Gastrocnemius medialis (tissue), 4 donors: ENCODE results near the gene CTCF. TPM values are rescaled to one million over a fixed set of nuclear protein-coding genes. Genes with fewer than 3 reads are reported as not detected.

Experiments used
- ATAC-seq, 2 donors: fragments of 150-250 bp; one replicate each; pipeline ENCODE4 v1.9.1; 2016
- DNase-seq, 2 donors: peaks; one replicate each; pipeline ENCODE4 v3.0.0-alpha.2; 2019
- H3K27ac ChIP-seq, 4 donors: fragments of 200-600 bp; sonication (generic); 1 replicate in 1 of 4; 2 replicates in 3 of 4; pipeline ENCODE4 v1.5.1; 2016 to 2018; ENCODE audit warnings: mild to moderate bottlenecking in 2 of 4, moderate library complexity in 1 of 4
- H3K27me3 ChIP-seq, 3 donors: fragments of 200-600 bp; sonication (generic) in 2 of 3; 1 replicate in 1 of 3; 2 replicates in 2 of 3; pipeline versions ENCODE4 v1.5.1 to v1.6.0; 2016 to 2019; ENCODE audit warnings: mild to moderate bottlenecking in 1 of 3, moderate library complexity in 1 of 3
- H3K36me3 ChIP-seq, 2 donors: fragments of 200-600 bp; sonication (generic) in 1 of 2; one replicate each; pipeline ENCODE4 v1.5.1; 2017 to 2018
- H3K4me1 ChIP-seq, 2 donors: fragments of 200-600 bp; sonication (generic) in 1 of 2; one replicate each; pipeline ENCODE4 v1.5.1; 2016 to 2017; ENCODE audit warnings: mild to moderate bottlenecking in 2 of 2
- H3K4me3 ChIP-seq, 4 donors: fragments of 200-600 bp; sonication (generic) in 3 of 4; 1 replicate in 1 of 4; 2 replicates in 3 of 4; pipeline ENCODE4 v1.5.1; 2016 to 2019; ENCODE audit warnings: mild to moderate bottlenecking in 2 of 4
- H3K9me3 ChIP-seq, 3 donors: fragments of 200-600 bp; sonication (generic) in 2 of 3; 1 replicate in 1 of 3; 2 replicates in 2 of 3; pipeline ENCODE4 v1.5.1; 2016 to 2019
- CTCF ChIP-seq, 5 experiments: fragments of 450-650 bp in 3 of 5; fragments of 200-600 bp in 2 of 5; sonication (generic) in 2 of 5; IDR thresholded peaks in 4 of 5; conservative IDR thresholded peaks in 1 of 5; 1 replicate in 4 of 5; 2 replicates in 1 of 5; pipeline ENCODE4 v1.5.1; 2016 to 2019; ENCODE audit warnings: antibody characterized with exemption in 5 of 5, mild to moderate bottlenecking in 3 of 5, moderate library complexity in 3 of 5
- POLR2A ChIP-seq, 2 donors: fragments of 450-650 bp; IDR thresholded peaks; one replicate each; pipeline ENCODE4 v1.6.1; 2017; ENCODE audit warnings: antibody characterized with exemption in 2 of 2, mild to moderate bottlenecking in 2 of 2, moderate library complexity in 2 of 2
- in situ Hi-C, 4 donors: fragments of 200-750 bp; cut with MboI; loops; one replicate each; pipeline versions ENCODE4 v1.15.0 to v1.8.0; 2017; ENCODE audit warnings: low sequenced_read_pairs in 4 of 4
- intact Hi-C: fragments of 100-400 bp; cut with DNase I; formaldehyde crosslinking; loops from one replicate; pipeline ENCODE4 v1.15.1; 2023; ENCODE audit warnings: low total_unique reads
- total RNA-seq, 4 donors: library from RNA; depleted of rRNA; stranded (reverse); fragments of >200 nt; gene quantifications; one replicate each; pipeline versions ENCODE4 v1.1.0 to v1.2.3, GENCODE V29; 2016

CTCF gene
- total RNA-seq, 4 donors from 2014 or later, result 25.9 to 35.9 (median 30.3) TPM

DNA sequence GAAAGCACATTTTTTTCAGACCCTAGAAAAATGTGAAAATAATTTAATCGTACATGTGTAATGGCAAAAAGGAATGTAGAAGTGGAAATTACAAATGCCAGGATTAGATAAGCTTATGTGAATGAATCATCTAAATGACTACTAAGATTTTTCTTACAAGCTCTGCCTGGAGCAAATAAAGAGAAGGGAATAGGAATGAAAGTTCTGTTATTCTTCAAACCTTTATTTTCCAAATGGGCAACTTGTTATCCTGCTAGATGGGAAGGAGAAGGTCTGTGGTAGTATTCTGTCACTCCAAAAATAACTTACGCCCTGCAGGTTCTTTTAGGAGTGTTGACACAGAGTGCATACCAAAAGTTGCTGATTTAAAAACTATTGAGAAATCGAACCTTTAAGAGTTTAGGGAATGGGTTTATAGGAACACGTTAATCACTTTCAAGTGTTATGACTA, 9.7 kb downstream of the CTCF start:
- ATAC-seq, result no peak
- H3K27ac ChIP-seq, result no peak overlapping the region
- in situ Hi-C loops, result no loop called here
- H3K9me3 ChIP-seq, result no peaks in the 10 kb centered on the region
- peaks cover 0 to 3% of the 10 kb centered on the region in 2 donors for H3K4me1 ChIP-seq
- no peak overlapping the region for H3K4me3 ChIP-seq
- TF ChIP-seq CTCF (IDR thresholded peaks at IDR 0.05 in 4 of 5, conservative IDR thresholded peaks at IDR 0.05 in 1 of 5) (no peak), POLR2A (IDR thresholded peaks at IDR 0.05) (no peak)
- no peak for DNase-seq
- peaks cover 2 to 37% of the 10 kb centered on the region in 2 donors for H3K36me3 ChIP-seq
- intact Hi-C loops, result no loop called here
- no peaks in the 10 kb centered on the region for H3K27me3 ChIP-seq

GRCh38 chr16:67579686-67580085, 17.4 kb downstream of the CTCF start:
- intact Hi-C loops (no loop called here), in situ Hi-C loops (no loop called here)
- DNase-seq, result no peak
- Histone ChIP-seq H3K9me3 (no peaks in the 10 kb centered on the region), H3K36me3 (peaks cover 0 to 16% of the 10 kb centered on the region in 2 donors), H3K4me3 (no peak overlapping the region), H3K27me3 (no peaks in the 10 kb centered on the region), H3K4me1 (no peaks in the 10 kb centered on the region), H3K27ac (no peak overlapping the region)
- TF ChIP-seq POLR2A (IDR thresholded peaks at IDR 0.05) (no peak), CTCF (IDR thresholded peaks at IDR 0.05 in 4 of 5, conservative IDR thresholded peaks at IDR 0.05 in 1 of 5) (no peak)
- ATAC-seq, result no peak

- H3K4me3 ChIP-seq, result no peak overlapping the region
- peaks cover 0 to 11% of the 10 kb centered on the region in 2 donors for H3K36me3 ChIP-seq
- no peak overlapping the region for H3K27ac ChIP-seq
- H3K9me3 ChIP-seq, result no peaks in the 10 kb centered on the region
- no peak for ATAC-seq
- intact Hi-C loops, result no loop called here
- TF ChIP-seq POLR2A (IDR thresholded peaks at IDR 0.05) (no peak), CTCF (IDR thresholded peaks at IDR 0.05 in 4 of 5, conservative IDR thresholded peaks at IDR 0.05 in 1 of 5) (no peak)
- H3K27me3 ChIP-seq, result no peaks in the 10 kb centered on the region
- H3K4me1 ChIP-seq, result no peaks in the 10 kb centered on the region
- in situ Hi-C loops, result no loop called here
- no peak for DNase-seq
Observed at GRCh38 chr16:67580202-67580601, 17.9 kb downstream of the CTCF start.

- TF ChIP-seq CTCF (IDR thresholded peaks at IDR 0.05 in 4 of 5, conservative IDR thresholded peaks at IDR 0.05 in 1 of 5) (no peak), POLR2A (IDR thresholded peaks at IDR 0.05) (no peak)
- DNase-seq (no peak), ATAC-seq (no peak)
- Histone ChIP-seq H3K9me3 (no peaks in the 10 kb centered on the region), H3K36me3 (peaks cover 0 to 4% of the 10 kb centered on the region in 2 donors), H3K4me3 (no peak overlapping the region), H3K4me1 (peaks cover 10 to 14% of the 10 kb centered on the region in 2 donors), H3K27me3 (no peaks in the 10 kb centered on the region), H3K27ac (no peak overlapping the region)
- in situ Hi-C loops, result no loop called here
- intact Hi-C loops, result no loop called here
Observed at GRCh38 chr16:67593288-67593687, 31.0 kb downstream of the CTCF start.

GRCh38 chr16:67593701-67594100, 31.4 kb downstream of the CTCF start:
- Histone ChIP-seq H3K9me3 (no peaks in the 10 kb centered on the region), H3K36me3 (peaks cover 0 to 4% of the 10 kb centered on the region in 2 donors), H3K4me1 (peaks cover 14% of the 10 kb centered on the region in 2 donors), H3K27me3 (no peaks in the 10 kb centered on the region), H3K4me3 (no peak overlapping the region), H3K27ac (no peak overlapping the region)
- in situ Hi-C loops, result no loop called here
- no peak for ATAC-seq
- DNase-seq, result no peak
- TF ChIP-seq CTCF (IDR thresholded peaks at IDR 0.05 in 4 of 5, conservative IDR thresholded peaks at IDR 0.05 in 1 of 5) (no peak), POLR2A (IDR thresholded peaks at IDR 0.05) (no peak)
- intact Hi-C loops, result no loop called here
